ENCODE measurements around the gene CD36.

The CD36 gene

GRCh38 chr7:80637911-80638765 is at the start of gene CD36:
Gene CD36, plus strand, starts transcription at chr7:80638642. Its CDS starts 8,099 bp downstream, at chr7:80646741.
- Histone ChIP-seq H3K4me1 (ENCODE audit: control insufficient read depth, insufficient read depth, low read length, unreplicated experiment) (peaks cover 30% of the 10 kb centered on the region), H3K36me3 (ENCODE audit: insufficient read depth, low read length) (no peaks in the 10 kb centered on the region), H2AFZ (ENCODE audit: low read length, unreplicated experiment) (no peak within 1 kb of the TSS), H3K79me2 (ENCODE audit: control insufficient read depth, insufficient read depth, low read length, unreplicated experiment) (no peaks in the 10 kb centered on the region), H3K4me3 (ENCODE audit: low read depth, low read length) (no peak within 1 kb of the TSS), H3K27ac (ENCODE audit: low read depth, low read length) (no peak within 1 kb of the TSS), H3K27me3 (ENCODE audit: insufficient read depth, low read length) (no peaks in the 10 kb centered on the region)

- Histone ChIP-seq H2AFZ (ENCODE audit: low read length, unreplicated experiment) (peak overlapping the region; percentile 64), H3K36me3 (ENCODE audit: insufficient read depth, low read length) (no peaks in the 10 kb centered on the region), H3K4me1 (ENCODE audit: control insufficient read depth, insufficient read depth, low read length, unreplicated experiment) (peaks cover 4% of the 10 kb centered on the region)
Measured at GRCh38 chr7:80589631-80590030, 48.8 kb upstream of the CD36 start.

GRCh38 chr7:80591654-80592053 is 46.8 kb upstream of the CD36 start:
- no peak overlapping the region for H3K27ac ChIP-seq (ENCODE audit: low read depth, low read length)
- no peaks in the 10 kb centered on the region for H3K36me3 ChIP-seq (ENCODE audit: insufficient read depth, low read length)
- H3K27me3 ChIP-seq (ENCODE audit: insufficient read depth, low read length) = no peaks in the 10 kb centered on the region
- H3K4me1 ChIP-seq (ENCODE audit: control insufficient read depth, insufficient read depth, low read length, unreplicated experiment) = no peaks in the 10 kb centered on the region
- H3K4me3 ChIP-seq (ENCODE audit: low read depth, low read length) = no peak overlapping the region
- no peaks in the 10 kb centered on the region for H3K79me2 ChIP-seq (ENCODE audit: control insufficient read depth, insufficient read depth, low read length, unreplicated experiment)
- no peak overlapping the region for H2AFZ ChIP-seq (ENCODE audit: low read length, unreplicated experiment)

More at GRCh38 chr7:80589631-80590030, 48.8 kb upstream of the CD36 start:
- Histone ChIP-seq H3K4me3 (ENCODE audit: low read depth, low read length) (no peak overlapping the region), H3K27me3 (ENCODE audit: insufficient read depth, low read length) (no peaks in the 10 kb centered on the region), H3K27ac (ENCODE audit: low read depth, low read length) (no peak overlapping the region), H3K79me2 (ENCODE audit: control insufficient read depth, insufficient read depth, low read length, unreplicated experiment) (no peaks in the 10 kb centered on the region)

GRCh38 chr7:80593869-80594586 is 44.4 kb upstream of the CD36 start:
- no peak overlapping the region for H2AFZ ChIP-seq (ENCODE audit: low read length, unreplicated experiment)

GRCh38 chr7:80596933-80597517 is 41.4 kb upstream of the CD36 start:
- Histone ChIP-seq H3K27ac (ENCODE audit: low read depth, low read length) (no peak overlapping the region), H3K27me3 (ENCODE audit: insufficient read depth, low read length) (no peaks in the 10 kb centered on the region), H3K36me3 (ENCODE audit: insufficient read depth, low read length) (no peaks in the 10 kb centered on the region), H2AFZ (ENCODE audit: low read length, unreplicated experiment) (no peak overlapping the region), H3K79me2 (ENCODE audit: control insufficient read depth, insufficient read depth, low read length, unreplicated experiment) (no peaks in the 10 kb centered on the region), H3K4me1 (ENCODE audit: control insufficient read depth, insufficient read depth, low read length, unreplicated experiment) (peaks cover 3% of the 10 kb centered on the region), H3K4me3 (ENCODE audit: low read depth, low read length) (no peak overlapping the region)

More at GRCh38 chr7:80593869-80594586, 44.4 kb upstream of the CD36 start:
- Histone ChIP-seq H3K27ac (ENCODE audit: low read depth, low read length) (no peak overlapping the region), H3K27me3 (ENCODE audit: insufficient read depth, low read length) (no peaks in the 10 kb centered on the region), H3K36me3 (ENCODE audit: insufficient read depth, low read length) (no peaks in the 10 kb centered on the region), H3K4me1 (ENCODE audit: control insufficient read depth, insufficient read depth, low read length, unreplicated experiment) (peaks cover 3% of the 10 kb centered on the region), H3K4me3 (ENCODE audit: low read depth, low read length) (no peak overlapping the region), H3K79me2 (ENCODE audit: control insufficient read depth, insufficient read depth, low read length, unreplicated experiment) (no peaks in the 10 kb centered on the region)

GRCh38 chr7:80597875-80598274 is 40.6 kb upstream of the CD36 start:
- Histone ChIP-seq H3K4me3 (ENCODE audit: low read depth, low read length) (no peak overlapping the region), H3K27ac (ENCODE audit: low read depth, low read length) (no peak overlapping the region), H2AFZ (ENCODE audit: low read length, unreplicated experiment) (no peak overlapping the region), H3K4me1 (ENCODE audit: control insufficient read depth, insufficient read depth, low read length, unreplicated experiment) (peaks cover 3% of the 10 kb centered on the region), H3K79me2 (ENCODE audit: control insufficient read depth, insufficient read depth, low read length, unreplicated experiment) (no peaks in the 10 kb centered on the region), H3K36me3 (ENCODE audit: insufficient read depth, low read length) (no peaks in the 10 kb centered on the region), H3K27me3 (ENCODE audit: insufficient read depth, low read length) (no peaks in the 10 kb centered on the region)

GRCh38 chr7:80600046-80600445 is 38.4 kb upstream of the CD36 start:
- Histone ChIP-seq H2AFZ (ENCODE audit: low read length, unreplicated experiment) (no peak overlapping the region), H3K4me1 (ENCODE audit: control insufficient read depth, insufficient read depth, low read length, unreplicated experiment) (peaks cover 3% of the 10 kb centered on the region), H3K36me3 (ENCODE audit: insufficient read depth, low read length) (no peaks in the 10 kb centered on the region), H3K4me3 (ENCODE audit: low read depth, low read length) (no peak overlapping the region), H3K27me3 (ENCODE audit: insufficient read depth, low read length) (no peaks in the 10 kb centered on the region), H3K79me2 (ENCODE audit: control insufficient read depth, insufficient read depth, low read length, unreplicated experiment) (no peaks in the 10 kb centered on the region), H3K27ac (ENCODE audit: low read depth, low read length) (no peak overlapping the region)

- Histone ChIP-seq H2AFZ (ENCODE audit: low read length, unreplicated experiment) (no peak overlapping the region), H3K27ac (ENCODE audit: low read depth, low read length) (no peak overlapping the region), H3K4me1 (ENCODE audit: control insufficient read depth, insufficient read depth, low read length, unreplicated experiment) (peaks cover 3% of the 10 kb centered on the region), H3K79me2 (ENCODE audit: control insufficient read depth, insufficient read depth, low read length, unreplicated experiment) (no peaks in the 10 kb centered on the region), H3K36me3 (ENCODE audit: insufficient read depth, low read length) (no peaks in the 10 kb centered on the region), H3K4me3 (ENCODE audit: low read depth, low read length) (no peak overlapping the region), H3K27me3 (ENCODE audit: insufficient read depth, low read length) (no peaks in the 10 kb centered on the region)
Measured at GRCh38 chr7:80601999-80602398, 36.4 kb upstream of the CD36 start.

GRCh38 chr7:80603940-80604339 is 34.5 kb upstream of the CD36 start:
- H3K79me2 ChIP-seq (ENCODE audit: control insufficient read depth, insufficient read depth, low read length, unreplicated experiment) = no peaks in the 10 kb centered on the region
- no peak overlapping the region for H2AFZ ChIP-seq (ENCODE audit: low read length, unreplicated experiment)
- no peaks in the 10 kb centered on the region for H3K36me3 ChIP-seq (ENCODE audit: insufficient read depth, low read length)
- H3K4me1 ChIP-seq (ENCODE audit: control insufficient read depth, insufficient read depth, low read length, unreplicated experiment) = no peaks in the 10 kb centered on the region
- H3K27ac ChIP-seq (ENCODE audit: low read depth, low read length) = no peak overlapping the region
- H3K4me3 ChIP-seq (ENCODE audit: low read depth, low read length) = no peak overlapping the region
- H3K27me3 ChIP-seq (ENCODE audit: insufficient read depth, low read length) = no peaks in the 10 kb centered on the region

GRCh38 chr7:80604436-80604835 is 34.0 kb upstream of the CD36 start:
- no peaks in the 10 kb centered on the region for H3K27me3 ChIP-seq (ENCODE audit: insufficient read depth, low read length)
- H3K36me3 ChIP-seq (ENCODE audit: insufficient read depth, low read length) = no peaks in the 10 kb centered on the region
- no peak overlapping the region for H3K4me3 ChIP-seq (ENCODE audit: low read depth, low read length)
- no peaks in the 10 kb centered on the region for H3K79me2 ChIP-seq (ENCODE audit: control insufficient read depth, insufficient read depth, low read length, unreplicated experiment)
- H3K4me1 ChIP-seq (ENCODE audit: control insufficient read depth, insufficient read depth, low read length, unreplicated experiment) = no peaks in the 10 kb centered on the region
- no peak overlapping the region for H2AFZ ChIP-seq (ENCODE audit: low read length, unreplicated experiment)
- H3K27ac ChIP-seq (ENCODE audit: low read depth, low read length) = no peak overlapping the region

Data from ACC112 (cell line).